Keratinocyte (primary cell): ENCODE results near the gene TCFL5.

ENCODE experiments used
- EZH2 ChIP-seq: IDR thresholded peaks from one replicate; pipeline ENCODE4 v1.6.1; 2012; ENCODE audit warnings: inconsistent platforms, mild to moderate bottlenecking, low read length, moderate library complexity
- TF ChIP-seq, protein P1 (sequence below), 3 experiments: IDR thresholded peaks in 1 of 3; conservative IDR thresholded peaks in 1 of 3; optimal IDR thresholded peaks in 1 of 3; 2 replicates in 2 of 3; 3 replicates in 1 of 3; pipeline versions ENCODE3 to v1.5.1; 2011; ENCODE audit warnings: low read length in 3 of 3, mild to moderate bottlenecking in 3 of 3, moderate library complexity in 2 of 3, control low read depth in 1 of 3, inconsistent platforms in 1 of 3; ENCODE audit not compliant: insufficient read depth in 2 of 3; ENCODE audit errors: extremely low read depth in 1 of 3

- TF ChIP-seq, protein P1, sequence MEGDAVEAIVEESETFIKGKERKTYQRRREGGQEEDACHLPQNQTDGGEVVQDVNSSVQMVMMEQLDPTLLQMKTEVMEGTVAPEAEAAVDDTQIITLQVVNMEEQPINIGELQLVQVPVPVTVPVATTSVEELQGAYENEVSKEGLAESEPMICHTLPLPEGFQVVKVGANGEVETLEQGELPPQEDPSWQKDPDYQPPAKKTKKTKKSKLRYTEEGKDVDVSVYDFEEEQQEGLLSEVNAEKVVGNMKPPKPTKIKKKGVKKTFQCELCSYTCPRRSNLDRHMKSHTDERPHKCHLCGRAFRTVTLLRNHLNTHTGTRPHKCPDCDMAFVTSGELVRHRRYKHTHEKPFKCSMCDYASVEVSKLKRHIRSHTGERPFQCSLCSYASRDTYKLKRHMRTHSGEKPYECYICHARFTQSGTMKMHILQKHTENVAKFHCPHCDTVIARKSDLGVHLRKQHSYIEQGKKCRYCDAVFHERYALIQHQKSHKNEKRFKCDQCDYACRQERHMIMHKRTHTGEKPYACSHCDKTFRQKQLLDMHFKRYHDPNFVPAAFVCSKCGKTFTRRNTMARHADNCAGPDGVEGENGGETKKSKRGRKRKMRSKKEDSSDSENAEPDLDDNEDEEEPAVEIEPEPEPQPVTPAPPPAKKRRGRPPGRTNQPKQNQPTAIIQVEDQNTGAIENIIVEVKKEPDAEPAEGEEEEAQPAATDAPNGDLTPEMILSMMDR (optimal IDR thresholded peaks at IDR 0.05 in 1 of 3, IDR thresholded peaks at IDR 0.05 in 1 of 3, conservative IDR thresholded peaks at IDR 0.05 in 1 of 3; ENCODE audit: extremely low read depth in 1 of 3, insufficient read depth in 2 of 3, low read length in 3 of 3) = no peak
- no peak for TF ChIP-seq EZH2
These were observed 28.7 kb downstream of the TCFL5 start for GRCh38 chr20:62832951-62833391.
